MM.1S (cell line): ENCODE measurements around the gene CTNNBIP1.
A peak's percentile ranks its signal among the peaks of the same experiment; 100 is the strongest.

Source experiments
- DNase-seq: peaks from one replicate; pipeline ENCODE4 v3.0.0-alpha.2; 2015
- H2AFZ ChIP-seq: fragments of 300-600 bp; sonication (generic); 2 replicates; pipeline ENCODE4 v1.6.0; 2016; ENCODE audit warnings: antibody characterized with exemption, low read length
- H3F3A ChIP-seq: fragments of 300-600 bp; sonication (generic); 2 replicates; pipeline ENCODE4 v1.6.1; 2016; ENCODE audit warnings: mild to moderate bottlenecking, antibody characterized with exemption, low read length, moderate library complexity, mixed read lengths; ENCODE audit not compliant: insufficient read depth
- H3K27ac ChIP-seq: fragments of 300-600 bp; sonication (generic); 2 replicates; pipeline ENCODE4 v1.5.1; 2016; ENCODE audit warnings: mild to moderate bottlenecking, low read length
- H3K27me3 ChIP-seq: fragments of 300-600 bp; sonication (generic); replicated peaks from 2 replicates; pipeline ENCODE4 v1.6.0; 2016; ENCODE audit warnings: low read length; ENCODE audit not compliant: insufficient read depth
- H3K36me3 ChIP-seq: fragments of 300-600 bp; sonication (generic); replicated peaks from 2 replicates; pipeline ENCODE4 v1.6.1; 2016; ENCODE audit warnings: mild to moderate bottlenecking, low read length, mixed read lengths; ENCODE audit not compliant: insufficient read depth
- H3K4me1 ChIP-seq: fragments of 300-600 bp; sonication (generic); 2 replicates; pipeline ENCODE4 v1.6.1; 2016; ENCODE audit warnings: low read length, mixed read lengths
- H3K4me2 ChIP-seq: fragments of 300-600 bp; sonication (generic); 2 replicates; pipeline ENCODE4 v1.6.0; 2016; ENCODE audit warnings: low read depth, low read length
- H3K4me3 ChIP-seq: fragments of 300-600 bp; sonication (generic); 2 replicates; pipeline ENCODE4 v1.5.1; 2016; ENCODE audit warnings: low read length, mixed read lengths
- H3K79me2 ChIP-seq: fragments of 300-600 bp; sonication (generic); 2 replicates; pipeline ENCODE4 v1.6.1; 2016; ENCODE audit warnings: mixed run types, low read length, mixed read lengths
- H3K9ac ChIP-seq: fragments of 300-600 bp; sonication (generic); 2 replicates; pipeline ENCODE4 v1.6.1; 2016; ENCODE audit warnings: low read length, mixed read lengths
- H3K9me2 ChIP-seq: fragments of 300-600 bp; sonication (generic); replicated peaks from 2 replicates; pipeline ENCODE4 v1.6.1; 2016; ENCODE audit warnings: mild to moderate bottlenecking, low read length, mixed read lengths; ENCODE audit not compliant: insufficient read depth
- H3K9me3 ChIP-seq: fragments of 300-600 bp; sonication (generic); replicated peaks from 2 replicates; pipeline ENCODE4 v1.6.1; 2016; ENCODE audit warnings: mild to moderate bottlenecking, low read length, mixed read lengths; ENCODE audit not compliant: insufficient read depth
- H4K20me1 ChIP-seq: fragments of 300-600 bp; sonication (generic); 2 replicates; pipeline ENCODE4 v1.6.1; 2016; ENCODE audit warnings: mild to moderate bottlenecking, low read length, moderate library complexity, mixed read lengths; ENCODE audit not compliant: insufficient read depth
- EZH2 ChIP-seq: fragments of 300-600 bp; sonication (generic); optimal IDR thresholded peaks from 2 replicates; pipeline ENCODE3; 2017; ENCODE audit warnings: low read depth, mild to moderate bottlenecking, antibody characterized with exemption, low read length, mixed read lengths
- EZH2phosphoT487 ChIP-seq: fragments of 300-600 bp; sonication (generic); IDR thresholded peaks from 2 replicates; pipeline ENCODE4 v1.6.1; 2018; ENCODE audit warnings: antibody characterized with exemption, low read length
- TF ChIP-seq, protein P1 (sequence below): fragments of 300-600 bp; sonication (generic); IDR thresholded peaks from 2 replicates; pipeline ENCODE4 v1.5.1; 2016; ENCODE audit warnings: antibody characterized with exemption, low read length, mixed read lengths

CTNNBIP1 gene

DNA sequence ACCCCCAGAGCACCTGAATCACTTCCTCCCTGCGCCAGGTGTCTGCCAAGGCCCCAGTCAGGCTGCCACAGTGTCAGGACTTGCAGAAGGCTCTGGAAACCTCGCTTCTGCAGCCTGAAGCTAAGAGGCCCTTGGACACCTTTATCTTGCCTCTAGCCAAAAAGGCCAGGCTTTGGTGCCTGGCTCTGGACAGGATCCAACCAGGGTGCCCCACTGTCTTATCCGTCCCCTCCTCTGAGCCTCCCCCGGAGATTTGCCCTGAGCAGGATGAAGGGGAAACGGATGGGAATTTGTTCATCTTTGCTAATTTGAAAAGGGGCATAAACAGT lies 73.5 kb downstream of the CTNNBIP1 start:
- H3K36me3 ChIP-seq: no peaks in the 10 kb centered on the region
- no peak overlapping the region for H3K9ac ChIP-seq
- no peak for TF ChIP-seq EZH2phosphoT487
- TF ChIP-seq, protein P1, sequence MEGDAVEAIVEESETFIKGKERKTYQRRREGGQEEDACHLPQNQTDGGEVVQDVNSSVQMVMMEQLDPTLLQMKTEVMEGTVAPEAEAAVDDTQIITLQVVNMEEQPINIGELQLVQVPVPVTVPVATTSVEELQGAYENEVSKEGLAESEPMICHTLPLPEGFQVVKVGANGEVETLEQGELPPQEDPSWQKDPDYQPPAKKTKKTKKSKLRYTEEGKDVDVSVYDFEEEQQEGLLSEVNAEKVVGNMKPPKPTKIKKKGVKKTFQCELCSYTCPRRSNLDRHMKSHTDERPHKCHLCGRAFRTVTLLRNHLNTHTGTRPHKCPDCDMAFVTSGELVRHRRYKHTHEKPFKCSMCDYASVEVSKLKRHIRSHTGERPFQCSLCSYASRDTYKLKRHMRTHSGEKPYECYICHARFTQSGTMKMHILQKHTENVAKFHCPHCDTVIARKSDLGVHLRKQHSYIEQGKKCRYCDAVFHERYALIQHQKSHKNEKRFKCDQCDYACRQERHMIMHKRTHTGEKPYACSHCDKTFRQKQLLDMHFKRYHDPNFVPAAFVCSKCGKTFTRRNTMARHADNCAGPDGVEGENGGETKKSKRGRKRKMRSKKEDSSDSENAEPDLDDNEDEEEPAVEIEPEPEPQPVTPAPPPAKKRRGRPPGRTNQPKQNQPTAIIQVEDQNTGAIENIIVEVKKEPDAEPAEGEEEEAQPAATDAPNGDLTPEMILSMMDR: no peak
- TF ChIP-seq EZH2: no peak
- no peak overlapping the region for H3K4me3 ChIP-seq
- H3K79me2 ChIP-seq: no peaks in the 10 kb centered on the region
- peaks cover 7% of the 10 kb centered on the region for H3K4me1 ChIP-seq
- no peaks in the 10 kb centered on the region for H3K27me3 ChIP-seq
- H2AFZ ChIP-seq: peak overlapping the region; percentile 18; the same call in 1 of the 2 replicates
- DNase-seq: no peak
- H4K20me1 ChIP-seq: no peaks in the 10 kb centered on the region
- H3K9me3 ChIP-seq: no peaks in the 10 kb centered on the region
- no peaks in the 10 kb centered on the region for H3F3A ChIP-seq
- H3K4me2 ChIP-seq: no peak overlapping the region
- no peaks in the 10 kb centered on the region for H3K9me2 ChIP-seq
- H3K27ac ChIP-seq: no peak overlapping the region

DNA sequence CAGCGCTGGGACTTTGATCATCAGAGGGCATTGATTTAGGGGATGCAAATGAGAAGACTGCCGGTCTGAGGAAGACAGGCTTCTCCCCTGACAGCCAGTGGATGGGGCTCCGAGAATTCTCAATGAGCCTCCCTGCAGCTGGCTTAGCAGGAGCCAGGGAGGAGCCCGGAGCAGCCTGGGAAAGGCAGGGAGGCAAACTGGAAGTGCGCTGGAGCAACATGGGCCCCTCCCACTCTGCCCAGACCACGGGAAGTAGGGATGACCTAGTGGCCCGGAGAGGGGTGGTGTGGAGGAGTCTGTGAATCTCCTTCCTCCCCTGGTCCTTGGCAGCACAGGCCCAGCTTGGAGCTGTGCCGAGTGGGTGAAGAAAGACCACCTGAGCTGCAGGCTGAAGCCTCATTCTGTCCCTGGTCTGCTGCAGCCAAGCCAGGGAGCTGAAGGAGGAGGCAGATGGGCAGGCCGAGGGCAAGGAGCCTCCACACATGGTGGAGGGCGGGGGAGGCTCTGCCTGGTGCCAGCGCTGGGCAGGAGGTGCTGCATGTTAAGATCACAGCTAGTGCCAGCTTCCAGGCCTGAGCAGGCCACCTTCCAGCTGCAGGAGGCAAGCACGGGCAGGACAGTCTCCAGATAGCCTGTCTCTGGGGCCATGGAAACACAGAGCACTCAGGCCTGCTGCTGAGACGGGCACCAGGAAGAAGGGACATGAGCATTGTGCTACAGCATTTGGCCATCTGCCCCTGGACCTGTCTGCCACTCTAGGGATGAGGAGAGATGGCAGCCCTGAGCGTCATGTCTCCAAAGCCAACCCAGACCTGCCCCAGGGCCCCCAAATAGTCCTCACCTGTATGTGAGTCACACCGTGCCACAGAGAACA lies 74.1 kb downstream of the CTNNBIP1 start:
- no peak overlapping the region for H3K27ac ChIP-seq
- peaks cover 7% of the 10 kb centered on the region for H3K4me1 ChIP-seq
- no peak for TF ChIP-seq EZH2phosphoT487
- no peaks in the 10 kb centered on the region for H3K36me3 ChIP-seq
- H3F3A ChIP-seq: no peaks in the 10 kb centered on the region
- H3K79me2 ChIP-seq: no peaks in the 10 kb centered on the region
- DNase-seq: no peak
- no peaks in the 10 kb centered on the region for H4K20me1 ChIP-seq
- H2AFZ ChIP-seq: peak overlapping the region; percentile 18
- H3K9me3 ChIP-seq: no peaks in the 10 kb centered on the region
- H3K4me3 ChIP-seq: no peak overlapping the region
- no peaks in the 10 kb centered on the region for H3K27me3 ChIP-seq
- no peaks in the 10 kb centered on the region for H3K9me2 ChIP-seq
- no peak overlapping the region for H3K9ac ChIP-seq
- no peak overlapping the region for H3K4me2 ChIP-seq

DNA sequence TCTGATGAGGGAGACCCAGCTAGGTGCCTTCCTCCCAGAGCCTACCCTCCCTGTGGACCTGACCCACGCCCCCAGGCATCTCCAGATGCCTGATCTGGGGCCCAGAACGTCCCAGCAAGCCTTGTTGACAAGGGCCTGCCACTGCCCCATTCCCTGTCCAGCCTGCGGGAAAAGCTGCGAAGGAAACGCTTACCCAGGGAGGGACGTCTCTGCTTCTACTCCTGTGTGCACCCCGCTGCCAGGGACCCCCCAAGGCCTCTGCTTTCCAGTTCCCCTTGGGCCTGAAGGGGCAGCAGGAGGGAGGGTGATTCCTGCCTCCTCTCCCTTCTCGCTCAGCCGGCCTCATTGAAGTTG lies 74.7 kb downstream of the CTNNBIP1 start:
- Histone ChIP-seq H3K9ac (no peak overlapping the region), H3K36me3 (no peaks in the 10 kb centered on the region), H4K20me1 (no peaks in the 10 kb centered on the region), H3K27me3 (no peaks in the 10 kb centered on the region), H2AFZ (no peak overlapping the region), H3K27ac (no peak overlapping the region), H3K9me3 (no peaks in the 10 kb centered on the region), H3K79me2 (no peaks in the 10 kb centered on the region), H3K4me2 (no peak overlapping the region), H3K9me2 (no peaks in the 10 kb centered on the region), H3K4me3 (no peak overlapping the region), H3F3A (no peaks in the 10 kb centered on the region), H3K4me1 (peaks cover 7% of the 10 kb centered on the region)
- TF ChIP-seq, protein P1: no peak
- TF ChIP-seq EZH2: no peak
- no peak for TF ChIP-seq EZH2phosphoT487
- DNase-seq: no peak

DNA sequence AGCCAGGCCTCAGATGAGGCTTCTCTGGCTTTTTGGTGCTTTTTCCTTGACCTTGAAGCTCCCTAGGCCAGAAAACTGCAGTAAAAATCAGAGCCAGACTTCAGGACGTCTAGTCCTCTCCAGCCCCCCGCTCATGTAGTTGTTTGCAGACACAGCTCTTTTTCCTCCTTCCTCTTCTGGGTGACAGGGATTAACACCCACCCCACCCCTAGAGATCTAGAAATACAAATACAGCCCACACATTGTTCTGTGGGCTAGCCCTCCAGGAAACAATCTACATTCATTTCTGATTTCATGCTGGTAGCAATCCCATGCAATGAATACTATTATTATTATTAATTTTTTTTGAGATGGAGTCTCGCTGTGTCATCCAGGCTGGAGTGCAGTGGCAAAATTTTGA lies 76.4 kb downstream of the CTNNBIP1 start:
- no peak overlapping the region for H2AFZ ChIP-seq
- no peak overlapping the region for H3K4me2 ChIP-seq
- H3K4me1 ChIP-seq: peaks cover 7% of the 10 kb centered on the region
- no peaks in the 10 kb centered on the region for H3K9me2 ChIP-seq
- H3K9ac ChIP-seq: no peak overlapping the region
- no peaks in the 10 kb centered on the region for H3K27me3 ChIP-seq
- H4K20me1 ChIP-seq: no peaks in the 10 kb centered on the region
- DNase-seq: no peak
- no peaks in the 10 kb centered on the region for H3K79me2 ChIP-seq
- H3K9me3 ChIP-seq: no peaks in the 10 kb centered on the region
- H3K4me3 ChIP-seq: no peak overlapping the region
- no peaks in the 10 kb centered on the region for H3K36me3 ChIP-seq
- H3K27ac ChIP-seq: no peak overlapping the region
- no peaks in the 10 kb centered on the region for H3F3A ChIP-seq
- TF ChIP-seq, protein P1: no peak
- no peak for TF ChIP-seq EZH2phosphoT487
- TF ChIP-seq EZH2: no peak
